IPS-18c (cell line): ENCODE results near the gene NBPF8.
A peak's percentile ranks its signal among the peaks of the same experiment; 100 is the strongest.
"Not testable (repeated sequence)": the region's sequence is repeated elsewhere in the genome, so short reads cannot be mapped to it uniquely, and the experiment has no call there.

Source experiments
- H3K4me3 ChIP-seq: 2 replicates; pipeline ENCODE4 v1.7.0; 2013; ENCODE audit warnings: low read depth, mild to moderate bottlenecking, low read length, moderate library complexity; ENCODE audit not compliant: insufficient read depth
- H3K9me3 ChIP-seq: one replicate; pipeline ENCODE4 v1.6.1; 2013; ENCODE audit warnings: mild to moderate bottlenecking, low read length, moderate library complexity; ENCODE audit not compliant: control insufficient read depth, insufficient read depth

Gene NBPF8

GRCh38 chr1:120414911-120415480 is at the start of gene NBPF8:
TSS of gene NBPF8 (plus strand) at chr1:120415035. CDS start at chr1:120436523, 21,488 bp downstream.
- H3K4me3 ChIP-seq: peak within 1 kb of the TSS; percentile 28; the same call in 1 of the 2 replicates
- not testable (repeated sequence) for H3K9me3 ChIP-seq

GRCh38 chr1:120367709-120368108 is 47.1 kb upstream of the NBPF8 start:
- not testable (repeated sequence) for H3K9me3 ChIP-seq, H3K4me3 ChIP-seq

GRCh38 chr1:120386651-120387050 is 28.2 kb upstream of the NBPF8 start:
- not testable (repeated sequence) for H3K4me3 ChIP-seq, H3K9me3 ChIP-seq

- H3K4me3 ChIP-seq, H3K9me3 ChIP-seq: not testable (repeated sequence)
Observed at GRCh38 chr1:120388597-120389126, 26.2 kb upstream of the NBPF8 start.

GRCh38 chr1:120391365-120391764 is 23.5 kb upstream of the NBPF8 start:
- H3K9me3 ChIP-seq, H3K4me3 ChIP-seq: not testable (repeated sequence)

- not testable (repeated sequence) for H3K9me3 ChIP-seq, H3K4me3 ChIP-seq
Observed at GRCh38 chr1:120393316-120394232, 21.3 kb upstream of the NBPF8 start.

GRCh38 chr1:120405348-120405747 is 9.5 kb upstream of the NBPF8 start:
- H3K4me3 ChIP-seq, H3K9me3 ChIP-seq: not testable (repeated sequence)

- not testable (repeated sequence) for H3K4me3 ChIP-seq
Observed at GRCh38 chr1:120414451-120414850, 384 bp upstream of the NBPF8 start.

GRCh38 chr1:120415492-120415961 is 692 bp downstream of the NBPF8 start:
- not testable (repeated sequence) for H3K4me3 ChIP-seq, H3K9me3 ChIP-seq

More at GRCh38 chr1:120414451-120414850, 384 bp upstream of the NBPF8 start:
- H3K9me3 ChIP-seq: not testable (repeated sequence)

GRCh38 chr1:120425063-120425462 is 10.2 kb downstream of the NBPF8 start:
- not testable (repeated sequence) for H3K9me3 ChIP-seq, H3K4me3 ChIP-seq

GRCh38 chr1:120431626-120432025 is 16.8 kb downstream of the NBPF8 start:
- not testable (repeated sequence) for H3K4me3 ChIP-seq, H3K9me3 ChIP-seq

- not testable (repeated sequence) for H3K9me3 ChIP-seq
Observed at GRCh38 chr1:120433831-120434230, 19.0 kb downstream of the NBPF8 start.

GRCh38 chr1:120449124-120449523 is 34.3 kb downstream of the NBPF8 start:
- H3K9me3 ChIP-seq, H3K4me3 ChIP-seq: not testable (repeated sequence)

More at GRCh38 chr1:120433831-120434230, 19.0 kb downstream of the NBPF8 start:
- not testable (repeated sequence) for H3K4me3 ChIP-seq
